Activated CD4-positive, alpha-beta memory T cell treated with anti-CD3 and anti-CD28 coated beads, Interleukin-2, amount 10 ng/mL, durations not matched to agents 7 days and 5 days (primary cell): Measurements from ENCODE around the gene IFT43. TPM values are rescaled to one million over a fixed set of nuclear protein-coding genes. Genes with fewer than 3 reads are reported as not detected.

Source experiments
- CTCF ChIA-PET: fragments of 350-600 bp; sonication (Branson Sonifier 250); formaldehyde crosslinking; loops from one replicate; lab custom pipeline; 2021; ENCODE audit warnings: antibody characterized with exemption, inconsistent platforms; lab: Charles Lee
- POLR2A ChIA-PET: fragments of 350-600 bp; sonication (Branson Sonifier 250); formaldehyde crosslinking; loops from one replicate; lab custom pipeline; 2021; ENCODE audit warnings: antibody characterized with exemption; lab: Charles Lee
- DNase-seq: peaks from one replicate; pipeline ENCODE4 v3.0.0-alpha.2; 2020
- H3K27ac Mint-ChIP-seq: one replicate; pipeline ENCODE4 v1.8.0; 2021; ENCODE audit warnings: mild to moderate bottlenecking, mixed read lengths
- H3K27me3 Mint-ChIP-seq: one replicate; pipeline ENCODE4 v1.8.0; 2021; ENCODE audit warnings: mixed read lengths
- H3K36me3 Mint-ChIP-seq: one replicate; pipeline ENCODE4 v1.8.0; 2021; ENCODE audit warnings: low read depth, mixed read lengths
- H3K4me1 Mint-ChIP-seq: one replicate; pipeline ENCODE4 v1.8.0; 2021; ENCODE audit warnings: mixed read lengths
- H3K4me3 Mint-ChIP-seq: one replicate; pipeline ENCODE4 v1.8.0; 2021; ENCODE audit warnings: mild to moderate bottlenecking, mixed read lengths
- H3K9me3 Mint-ChIP-seq: one replicate; pipeline ENCODE4 v1.8.0; 2021; ENCODE audit warnings: mixed read lengths
- total RNA-seq, 2 experiments: library from RNA; stranded (reverse); gene quantifications; one replicate each; pipeline ENCODE4 v1.2.3, GENCODE V29; 2021

IFT43 gene
- total RNA-seq, 2 experiments from 2014 or later = 6.4 to 6.9 TPM

DNA sequence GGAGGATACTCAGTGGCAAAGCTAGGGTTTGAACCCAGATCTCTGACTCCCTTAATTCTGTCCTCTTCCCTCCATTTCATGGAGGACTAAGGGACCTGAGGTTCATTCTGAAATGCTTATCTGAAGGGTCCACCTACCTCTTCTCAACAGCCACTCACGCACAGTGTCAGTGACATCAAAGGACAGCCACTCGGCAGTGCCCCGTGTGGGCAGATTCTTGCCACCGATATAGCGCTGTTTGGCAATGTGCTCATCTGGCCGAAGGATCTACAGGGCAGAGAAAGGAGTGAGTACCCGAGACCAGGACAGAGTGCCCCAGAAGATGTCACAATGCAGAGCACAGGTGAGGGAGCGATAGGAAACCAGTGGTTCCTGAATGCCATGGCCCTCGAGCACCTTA, 14.6 kb upstream of the IFT43 start:
- H3K27me3 Mint-ChIP-seq = no peaks in the 10 kb centered on the region
- H3K4me1 Mint-ChIP-seq = no peaks in the 10 kb centered on the region
- no peak overlapping the region for H3K4me3 Mint-ChIP-seq
- no peaks in the 10 kb centered on the region for H3K36me3 Mint-ChIP-seq
- no peak for DNase-seq
- CTCF ChIA-PET = interaction anchor here (1.6 kb wide), 1 partner anchor 64 kb away, joined by 3 read pairs; no protein-coding TSS in a partner anchor
- no peak overlapping the region for H3K27ac Mint-ChIP-seq
- H3K9me3 Mint-ChIP-seq = no peaks in the 10 kb centered on the region
- POLR2A ChIA-PET = no interaction called here

DNA sequence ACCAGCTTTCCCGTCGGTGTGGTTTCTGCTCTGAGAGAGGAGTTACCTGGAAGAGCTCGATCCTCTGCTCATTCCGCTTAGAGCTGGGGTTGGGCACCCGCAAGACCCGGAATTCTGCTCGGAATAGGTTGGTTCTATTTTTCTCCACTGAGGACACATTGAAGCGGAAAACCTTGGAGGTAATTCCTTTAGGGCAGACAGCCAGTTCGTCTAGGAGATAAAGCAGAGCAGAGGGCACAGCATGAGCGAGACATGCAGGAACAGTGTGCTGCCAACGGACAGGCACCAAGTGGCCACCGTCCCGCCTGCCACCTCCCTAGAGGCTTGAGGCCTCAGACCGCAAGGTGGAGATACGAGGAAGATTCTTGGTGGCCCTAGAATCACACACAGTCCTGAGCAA, 14.1 kb upstream of the IFT43 start:
- no peak for DNase-seq
- Mint-ChIP-seq H3K4me1 (no peaks in the 10 kb centered on the region), H3K27me3 (no peaks in the 10 kb centered on the region), H3K27ac (no peak overlapping the region), H3K4me3 (no peak overlapping the region), H3K36me3 (no peaks in the 10 kb centered on the region), H3K9me3 (no peaks in the 10 kb centered on the region)
- ChIA-PET POLR2A (no interaction called here), CTCF (interaction anchor here (1.6 kb wide), 1 partner anchor 65 kb away, joined by 3 read pairs; no protein-coding TSS in a partner anchor)

DNA sequence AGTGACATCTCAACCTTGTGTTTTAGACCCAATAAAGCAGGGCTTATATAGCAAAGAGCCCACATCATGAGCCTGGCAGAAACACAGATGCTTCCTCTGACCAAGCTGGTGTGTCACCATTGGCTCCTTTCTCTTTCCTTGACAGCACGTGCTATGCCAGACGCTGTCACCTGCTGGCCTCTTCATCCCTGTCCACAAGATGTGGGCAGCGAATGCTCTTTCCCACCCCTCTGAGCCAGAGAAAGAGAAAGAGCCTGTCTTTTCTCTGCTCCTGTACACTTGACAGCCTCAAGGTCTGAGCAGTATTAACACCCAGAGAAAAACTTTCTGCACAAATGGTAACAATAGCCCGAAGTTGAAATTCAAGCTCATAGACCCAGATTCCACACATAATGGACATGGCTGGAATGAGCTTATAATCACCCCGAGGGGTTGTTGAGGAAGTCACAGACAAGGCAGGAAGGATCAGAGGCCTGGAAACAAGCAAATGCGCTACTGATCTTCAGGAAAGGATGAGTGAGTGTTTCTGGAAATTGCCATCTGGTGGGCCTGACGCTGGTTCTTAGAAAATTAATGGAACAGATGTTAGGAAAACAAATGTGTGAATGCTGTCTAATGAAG, 12.7 kb upstream of the IFT43 start:
- H3K27me3 Mint-ChIP-seq = no peaks in the 10 kb centered on the region
- no peaks in the 10 kb centered on the region for H3K4me1 Mint-ChIP-seq
- H3K9me3 Mint-ChIP-seq = no peaks in the 10 kb centered on the region
- H3K4me3 Mint-ChIP-seq = no peak overlapping the region
- ChIA-PET POLR2A (no interaction called here), CTCF (interaction anchor here (2.0 kb wide), 1 partner anchor 66 kb away, joined by 5 read pairs; no protein-coding TSS in a partner anchor)
- DNase-seq = no peak
- no peak overlapping the region for H3K27ac Mint-ChIP-seq
- no peaks in the 10 kb centered on the region for H3K36me3 Mint-ChIP-seq

DNA sequence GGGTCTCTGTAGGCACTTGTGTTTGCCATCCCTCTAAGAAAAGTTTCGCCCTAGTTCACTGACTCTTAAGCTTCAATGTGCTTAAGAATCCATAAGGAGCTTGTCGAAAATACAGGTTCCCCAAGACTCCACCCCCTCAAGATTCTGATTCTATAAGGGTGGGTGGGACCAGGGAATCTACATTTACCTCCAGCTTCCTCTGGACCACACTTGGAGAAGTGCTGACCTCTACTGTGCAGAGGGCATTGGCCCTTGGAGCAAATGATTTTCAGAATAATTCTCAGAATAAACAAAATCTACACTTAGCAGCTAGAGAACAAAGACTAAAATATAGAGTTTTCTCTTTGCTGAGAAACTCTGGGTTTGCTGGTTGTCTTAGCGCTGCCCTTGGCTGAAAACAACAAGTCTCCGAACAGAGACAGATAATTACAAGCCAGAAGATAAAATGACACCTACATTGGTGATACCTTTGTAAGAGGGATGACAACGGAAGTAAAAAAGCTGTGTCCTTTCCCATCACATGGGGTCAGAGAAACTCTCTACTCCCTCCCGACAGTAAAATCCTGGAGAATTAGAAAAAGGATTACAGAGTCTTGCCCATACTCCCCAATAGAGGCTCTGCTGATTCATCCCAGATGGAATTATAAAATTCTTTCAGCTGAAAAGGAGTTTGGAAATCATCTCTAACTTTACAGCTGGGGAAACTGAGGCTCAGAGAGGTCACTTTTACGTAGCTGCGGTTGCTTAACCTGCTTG, 8.6 kb upstream of the IFT43 start:
- H3K36me3 Mint-ChIP-seq = no peaks in the 10 kb centered on the region
- POLR2A ChIA-PET = interaction anchor here (0.6 kb wide), 1 partner anchor 26 kb away, joined by 4 read pairs; no protein-coding TSS in a partner anchor

DNA sequence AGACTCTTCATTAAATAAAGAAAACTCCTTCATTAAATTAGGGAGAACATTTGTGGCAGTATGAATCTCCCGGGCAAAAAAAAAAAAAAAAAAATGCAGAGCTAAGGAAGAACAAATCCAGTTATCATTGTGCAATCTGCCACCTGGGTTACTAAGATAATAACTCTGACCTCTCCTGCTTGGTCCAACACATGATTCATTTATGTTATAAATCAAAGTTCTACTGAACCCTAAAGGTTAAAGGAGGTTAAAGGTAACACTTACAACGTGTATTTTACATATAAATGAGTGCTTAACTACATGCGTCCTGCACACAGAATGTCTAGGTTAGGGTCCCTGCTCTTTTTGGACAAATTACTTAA, 8.0 kb upstream of the IFT43 start:
- H3K36me3 Mint-ChIP-seq = no peaks in the 10 kb centered on the region
- ChIA-PET CTCF (interaction anchor here (0.7 to 11.6 kb wide), 3 partner anchors 71 to 267 kb away, joined by 3 to 182 read pairs (median 5); no protein-coding TSS in a partner anchor), POLR2A (interaction anchor here (0.6 kb wide), 1 partner anchor 26 kb away, joined by 4 read pairs; no protein-coding TSS in a partner anchor)
- DNase-seq = no peak
- no peaks in the 10 kb centered on the region for H3K9me3 Mint-ChIP-seq
- H3K27me3 Mint-ChIP-seq = no peaks in the 10 kb centered on the region
- no peak overlapping the region for H3K4me3 Mint-ChIP-seq
- no peak overlapping the region for H3K27ac Mint-ChIP-seq
- peaks cover 33% of the 10 kb centered on the region for H3K4me1 Mint-ChIP-seq

More for the DNA sequence above, 8.6 kb upstream of the IFT43 start:
- no peak for DNase-seq
- Mint-ChIP-seq H3K4me1 (peaks cover 33% of the 10 kb centered on the region), H3K27me3 (no peaks in the 10 kb centered on the region), H3K4me3 (no peak overlapping the region), H3K27ac (no peak overlapping the region), H3K9me3 (no peaks in the 10 kb centered on the region)
- CTCF ChIA-PET = interaction anchor here (0.7 to 11.6 kb wide), 3 partner anchors 70 to 267 kb away, joined by 3 to 182 read pairs (median 5); no protein-coding TSS in a partner anchor

DNA sequence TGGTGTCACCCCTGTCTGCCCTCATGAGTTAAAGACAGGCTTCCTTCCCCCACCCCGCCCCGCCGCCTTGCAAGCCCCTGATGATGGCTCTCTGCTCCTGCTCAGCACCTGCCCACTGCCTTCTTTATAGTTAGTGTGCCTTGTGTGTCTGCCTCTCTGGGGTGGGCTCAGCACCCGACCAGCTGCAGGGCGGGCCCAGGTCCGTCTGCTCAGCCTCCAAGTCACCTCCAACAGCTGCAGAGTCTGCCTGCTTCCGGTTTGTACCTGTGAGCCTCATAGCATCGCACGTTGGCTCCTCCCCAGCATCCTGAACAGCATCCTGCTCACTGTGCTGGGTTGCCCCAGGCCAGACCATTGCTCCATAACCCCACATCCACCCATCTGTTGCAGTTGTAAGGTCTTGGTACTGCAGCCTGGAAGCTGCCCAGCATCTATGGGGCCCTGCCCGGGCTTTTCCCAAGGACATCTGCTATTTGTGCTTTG, 7.3 kb upstream of the IFT43 start:
- Mint-ChIP-seq H3K27ac (no peak overlapping the region), H3K9me3 (no peaks in the 10 kb centered on the region)

DNA sequence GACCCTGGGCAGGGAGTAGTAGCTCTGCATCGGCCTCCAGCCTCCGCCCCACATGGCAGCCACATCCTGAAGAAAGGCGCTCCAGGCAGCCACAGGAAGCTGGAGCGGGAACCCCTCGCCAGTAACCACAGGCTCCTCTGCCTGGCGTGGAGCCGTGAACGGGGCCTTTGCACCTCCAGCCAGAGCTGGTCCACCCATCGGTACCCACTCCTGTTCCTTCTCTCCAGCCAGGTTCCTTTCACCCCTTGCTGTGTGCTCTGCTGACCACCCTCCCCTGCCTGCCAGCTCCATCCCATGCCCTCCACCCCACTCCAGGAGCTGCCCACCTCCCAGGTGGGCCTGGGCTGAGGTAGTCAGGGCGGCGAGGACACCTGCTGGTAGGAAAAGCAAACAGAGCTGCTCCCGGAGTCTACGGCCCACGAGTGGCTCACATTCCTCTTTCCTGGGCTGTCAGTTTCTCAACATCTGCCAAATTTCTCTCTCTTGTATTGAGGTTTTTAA, 6.4 kb upstream of the IFT43 start:
- H3K27ac Mint-ChIP-seq = no peak overlapping the region
- H3K4me3 Mint-ChIP-seq = no peak overlapping the region
- POLR2A ChIA-PET = interaction anchor here (0.8 kb wide), 1 partner anchor 270 kb away, joined by 3 read pairs; no protein-coding TSS in a partner anchor

More for the DNA sequence above, 7.3 kb upstream of the IFT43 start:
- no peak overlapping the region for H3K4me3 Mint-ChIP-seq
- ChIA-PET CTCF (interaction anchor here (1.8 to 11.6 kb wide), 3 partner anchors 71 to 268 kb away, joined by 4 to 182 read pairs (median 74); no protein-coding TSS in a partner anchor), POLR2A (no interaction called here)
- H3K36me3 Mint-ChIP-seq = no peaks in the 10 kb centered on the region
- peak; percentile 29 for DNase-seq
- peaks cover 3% of the 10 kb centered on the region for H3K27me3 Mint-ChIP-seq
- peaks cover 37% of the 10 kb centered on the region for H3K4me1 Mint-ChIP-seq

DNA sequence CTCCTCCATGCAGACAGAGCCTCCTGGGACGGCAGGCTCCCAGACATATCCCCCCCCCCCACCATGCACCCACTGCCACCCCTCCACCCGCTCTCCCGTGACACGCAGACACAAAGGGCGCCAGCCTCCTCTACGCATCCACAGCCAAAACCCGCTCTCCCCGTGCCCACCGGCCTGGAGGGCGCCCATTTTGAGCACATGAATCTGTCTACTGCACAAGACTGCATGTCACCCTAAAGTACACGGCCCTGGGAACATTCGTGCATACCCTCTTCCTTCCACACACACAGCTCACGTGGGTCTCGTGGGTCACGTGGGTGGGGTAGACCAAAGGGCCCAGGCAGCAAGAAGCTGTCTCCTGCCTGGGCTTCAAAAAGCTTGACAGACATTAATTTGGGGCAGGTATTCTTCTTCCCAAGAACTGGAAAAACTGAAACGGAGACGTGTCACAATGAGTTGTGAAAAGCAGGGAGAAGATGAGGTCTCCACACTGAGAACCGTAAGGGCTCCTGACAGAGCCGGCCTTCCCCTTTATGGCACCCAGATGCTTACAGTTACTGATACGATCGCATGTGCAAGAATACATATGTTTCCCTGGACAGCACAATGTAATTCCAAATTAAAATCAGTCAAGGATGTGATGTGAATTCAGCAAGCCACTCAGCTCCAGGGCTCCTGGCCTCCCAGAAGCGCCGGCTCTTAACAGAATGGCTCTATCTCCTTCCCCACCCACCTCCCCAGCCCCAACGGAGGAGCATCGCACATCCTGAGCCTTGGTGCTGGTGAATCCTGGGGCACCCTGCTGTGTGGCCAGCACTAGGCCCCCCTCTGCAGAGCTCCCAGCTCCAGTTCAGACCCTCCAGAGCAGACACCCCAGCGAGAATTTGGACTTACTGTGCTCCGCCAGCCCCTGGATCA, 5.7 kb upstream of the IFT43 start:
- ChIA-PET POLR2A (interaction anchor here (0.8 kb wide), 1 partner anchor 270 kb away, joined by 3 read pairs; no protein-coding TSS in a partner anchor), CTCF (interaction anchor here (1.1 to 11.6 kb wide), 6 partner anchors 61 to 402 kb away, joined by 3 to 182 read pairs (median 4); no protein-coding TSS in a partner anchor)
- Mint-ChIP-seq H3K9me3 (no peaks in the 10 kb centered on the region), H3K36me3 (no peaks in the 10 kb centered on the region), H3K4me3 (no peak overlapping the region), H3K27me3 (peaks cover 16% of the 10 kb centered on the region), H3K4me1 (peaks cover 37% of the 10 kb centered on the region), H3K27ac (no peak overlapping the region)
- no peak for DNase-seq

More for the DNA sequence above, 6.4 kb upstream of the IFT43 start:
- DNase-seq = no peak
- H3K27me3 Mint-ChIP-seq = peaks cover 9% of the 10 kb centered on the region
- CTCF ChIA-PET = interaction anchor here (1.1 to 11.6 kb wide), 6 partner anchors 60 to 402 kb away, joined by 3 to 182 read pairs (median 4); no protein-coding TSS in a partner anchor
- H3K4me1 Mint-ChIP-seq = peaks cover 37% of the 10 kb centered on the region
- H3K9me3 Mint-ChIP-seq = no peaks in the 10 kb centered on the region
- H3K36me3 Mint-ChIP-seq = no peaks in the 10 kb centered on the region

DNA sequence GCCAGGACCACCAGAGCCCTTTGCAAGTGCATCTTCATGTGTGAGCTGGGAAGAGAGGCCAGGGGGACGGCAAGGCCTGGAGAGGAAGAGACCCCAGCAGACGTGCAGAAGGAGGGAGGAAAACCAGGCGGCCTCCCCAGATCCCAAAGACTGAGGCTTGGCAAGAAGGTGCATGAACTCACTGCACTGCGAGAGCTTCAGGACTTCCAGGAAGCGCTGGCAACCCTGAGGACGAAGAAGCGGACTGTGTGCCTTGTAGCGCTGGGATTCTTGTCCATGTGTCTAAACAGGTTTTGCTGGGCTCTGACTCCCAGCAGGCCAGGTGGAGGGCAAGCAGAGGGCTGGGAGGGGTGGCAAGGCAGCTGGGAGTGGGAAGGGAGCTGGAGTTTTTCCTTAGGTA, 4.7 kb upstream of the IFT43 start:
- peak overlapping the region; percentile 74 for H3K4me3 Mint-ChIP-seq
- no peaks in the 10 kb centered on the region for H3K36me3 Mint-ChIP-seq
- H3K9me3 Mint-ChIP-seq = no peaks in the 10 kb centered on the region
- CTCF ChIA-PET = interaction anchor here (5.0 to 11.6 kb wide), 2 partner anchors 74 to 271 kb away, joined by 74 to 182 read pairs; no protein-coding TSS in a partner anchor
- POLR2A ChIA-PET = no interaction called here
- H3K27ac Mint-ChIP-seq = no peak overlapping the region
- H3K4me1 Mint-ChIP-seq = peaks cover 40% of the 10 kb centered on the region
- H3K27me3 Mint-ChIP-seq = peaks cover 16% of the 10 kb centered on the region
- DNase-seq = no peak

DNA sequence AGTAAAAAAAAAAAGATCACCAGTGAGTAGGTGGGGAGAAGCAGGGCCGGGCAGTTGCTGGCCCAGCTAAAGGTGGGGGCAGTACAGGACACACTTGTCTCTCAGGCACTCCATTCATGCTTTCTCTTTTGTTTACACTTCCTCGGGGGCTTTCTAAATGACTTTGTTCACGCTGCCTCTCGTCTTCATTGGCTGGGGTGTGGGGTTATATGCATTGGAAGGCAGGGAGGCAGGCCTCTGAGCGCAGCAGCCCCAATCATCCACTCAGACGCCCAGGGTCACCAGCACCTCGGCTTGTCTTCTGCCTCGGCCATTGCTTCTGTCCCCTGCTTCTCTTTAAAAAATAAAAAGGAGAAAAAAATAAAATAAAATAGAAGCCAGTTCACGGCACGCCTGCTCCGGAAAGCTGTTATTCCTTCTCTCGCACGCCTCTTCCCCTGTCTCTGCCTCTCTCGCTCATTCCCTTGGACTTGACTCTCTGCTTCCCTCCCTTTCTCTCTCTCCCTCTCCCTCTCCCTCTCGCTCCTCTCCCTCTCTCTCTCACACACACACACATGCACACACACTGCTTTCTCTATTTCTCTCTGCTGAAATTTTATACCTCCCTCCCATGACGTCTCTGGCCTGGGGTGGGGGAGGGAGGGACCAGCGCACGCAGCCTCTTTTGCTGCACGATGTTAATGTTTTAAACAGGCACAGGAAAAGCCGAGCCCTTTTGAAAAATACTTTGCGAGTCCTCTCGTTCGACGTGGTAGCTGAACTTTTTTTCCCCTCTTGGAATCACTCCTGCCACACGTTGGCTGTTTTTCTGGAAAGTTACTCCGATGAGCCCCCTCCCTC, 3.9 kb upstream of the IFT43 start, which contains the start of gene TGFB3:
Gene TGFB3 (minus strand): TSS at position 570 of the 840 bp plus-strand sequence. CDS start 1,102 bp downstream, outside the sequence.
- Mint-ChIP-seq H3K27me3 (peaks cover 16% of the 10 kb centered on the region), H3K4me3 (peak within 1 kb of the TSS; percentile 74), H3K36me3 (no peaks in the 10 kb centered on the region), H3K4me1 (peaks cover 47% of the 10 kb centered on the region), H3K9me3 (no peaks in the 10 kb centered on the region), H3K27ac (peak within 1 kb of the TSS; percentile 47)
- CTCF ChIA-PET = interaction anchor here (0.7 to 11.6 kb wide), 14 partner anchors 8 to 404 kb away, joined by 3 to 182 read pairs (median 6); partner anchors contain the start of gene FLVCR2
- POLR2A ChIA-PET = interaction anchor here (1.1 to 1.7 kb wide), 2 partner anchors 13 to 273 kb away, joined by 3 to 10 read pairs; no protein-coding TSS in a partner anchor
- DNase-seq = peak; percentile 60
